Stimulated activated CD4-positive, alpha-beta T cell treated with anti-CD3 and anti-CD28 coated beads, Interleukin-2, amount 100 ng/mL, for 4 hours (primary cell): ENCODE data around the gene TCF15.

ENCODE experiments used
- DNase-seq: peaks from one replicate; pipeline ENCODE4 v3.0.0-alpha.2; 2020; ENCODE audit warnings: low read depth

TCF15 gene

DNA sequence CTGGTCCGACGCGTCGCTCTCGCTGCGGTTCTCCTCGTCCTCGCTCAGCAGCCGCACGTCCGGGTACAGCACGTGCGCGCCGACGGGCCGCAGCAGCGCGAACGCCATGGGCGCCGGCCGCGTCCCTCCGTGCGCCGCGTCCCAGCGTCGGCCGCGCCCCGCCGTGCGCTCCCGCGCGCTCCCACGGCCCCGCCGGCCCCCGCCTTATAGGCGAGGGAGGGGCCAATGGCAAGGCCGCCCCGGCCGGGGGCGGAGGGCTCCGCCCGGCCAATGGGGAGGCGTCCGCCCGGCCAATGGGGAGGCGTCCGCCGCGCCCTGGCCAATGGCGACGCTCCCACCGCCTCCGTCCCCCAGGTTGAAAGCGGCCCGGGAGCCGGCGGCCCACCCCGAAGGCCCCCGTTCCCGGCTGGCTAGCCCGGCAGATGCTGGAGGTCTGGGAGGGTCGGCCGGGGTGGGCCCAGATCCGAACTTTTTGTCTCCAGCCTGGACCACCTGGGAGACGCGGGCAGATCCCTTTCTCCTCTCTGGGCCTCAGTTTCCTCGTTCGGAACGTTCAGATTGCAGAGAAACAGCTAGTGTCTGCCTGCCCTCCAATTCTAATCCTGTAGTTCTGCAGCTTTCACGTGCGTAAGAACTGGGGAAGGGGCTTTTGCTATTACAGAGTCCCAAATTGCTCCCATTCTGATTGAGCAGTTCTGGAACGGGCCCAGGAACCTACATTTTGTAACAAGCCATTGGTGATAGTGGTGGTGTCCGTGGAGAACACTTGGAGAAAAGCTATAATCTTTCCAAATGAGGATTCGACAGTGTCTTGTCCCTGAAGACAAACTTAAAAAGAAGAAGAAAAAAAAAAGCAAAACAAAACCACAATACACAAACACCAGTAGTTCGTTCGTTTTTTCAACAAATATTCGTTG lies at the start of gene TCF15:
Gene TCF15, minus strand, starts transcription at position 180 of the 917 bp plus-strand sequence. Its CDS starts 72 bp downstream, at position 108.
- DNase-seq, result no peak

DNA sequence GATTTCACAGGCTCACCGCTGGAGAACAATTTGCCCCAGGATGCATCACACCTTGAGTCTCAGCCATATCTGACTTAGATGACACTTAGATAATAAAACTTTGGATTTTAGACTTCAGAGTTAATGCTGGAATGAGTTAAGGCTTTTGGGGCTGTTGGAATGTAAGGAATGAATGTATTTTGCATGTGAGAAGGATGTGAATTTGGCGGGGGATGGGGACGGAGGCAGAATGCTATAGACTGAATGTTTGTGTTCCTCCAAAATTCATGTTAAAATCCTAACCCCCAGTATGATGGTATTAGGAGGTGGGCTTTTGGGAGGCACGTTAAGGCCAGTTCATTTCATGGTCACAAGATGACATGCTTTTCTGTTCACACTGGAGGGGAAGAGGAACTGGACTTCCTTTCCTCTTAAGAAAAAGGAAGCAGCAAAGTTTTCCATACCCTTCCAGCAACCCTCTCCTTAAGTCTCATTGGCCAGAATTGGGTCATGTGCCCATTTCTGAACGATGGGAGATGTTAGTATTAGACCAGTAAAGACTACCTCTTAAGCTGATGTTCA lies 48.7 kb upstream of the TCF15 start:
- no peak for DNase-seq

DNA sequence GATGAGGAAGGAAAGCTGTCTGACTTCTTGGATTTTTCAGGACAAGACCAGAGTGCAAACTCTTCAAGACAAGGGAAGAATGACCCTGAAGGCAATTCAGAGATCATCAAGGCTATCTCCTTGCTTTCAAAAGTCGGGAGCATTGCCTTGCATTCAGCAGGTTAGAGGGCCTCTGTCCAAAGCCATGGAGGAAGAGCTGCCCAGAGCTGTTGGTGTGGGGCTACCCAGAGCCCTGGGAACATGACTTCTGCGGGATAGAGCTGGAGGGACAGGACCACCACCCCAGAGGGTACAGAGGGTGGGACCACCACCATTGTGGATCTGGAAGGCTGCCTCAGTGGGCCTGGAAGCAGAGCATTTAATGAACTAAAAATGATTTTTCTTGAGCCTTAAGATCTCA lies 48.1 kb upstream of the TCF15 start:
- no peak for DNase-seq

DNA sequence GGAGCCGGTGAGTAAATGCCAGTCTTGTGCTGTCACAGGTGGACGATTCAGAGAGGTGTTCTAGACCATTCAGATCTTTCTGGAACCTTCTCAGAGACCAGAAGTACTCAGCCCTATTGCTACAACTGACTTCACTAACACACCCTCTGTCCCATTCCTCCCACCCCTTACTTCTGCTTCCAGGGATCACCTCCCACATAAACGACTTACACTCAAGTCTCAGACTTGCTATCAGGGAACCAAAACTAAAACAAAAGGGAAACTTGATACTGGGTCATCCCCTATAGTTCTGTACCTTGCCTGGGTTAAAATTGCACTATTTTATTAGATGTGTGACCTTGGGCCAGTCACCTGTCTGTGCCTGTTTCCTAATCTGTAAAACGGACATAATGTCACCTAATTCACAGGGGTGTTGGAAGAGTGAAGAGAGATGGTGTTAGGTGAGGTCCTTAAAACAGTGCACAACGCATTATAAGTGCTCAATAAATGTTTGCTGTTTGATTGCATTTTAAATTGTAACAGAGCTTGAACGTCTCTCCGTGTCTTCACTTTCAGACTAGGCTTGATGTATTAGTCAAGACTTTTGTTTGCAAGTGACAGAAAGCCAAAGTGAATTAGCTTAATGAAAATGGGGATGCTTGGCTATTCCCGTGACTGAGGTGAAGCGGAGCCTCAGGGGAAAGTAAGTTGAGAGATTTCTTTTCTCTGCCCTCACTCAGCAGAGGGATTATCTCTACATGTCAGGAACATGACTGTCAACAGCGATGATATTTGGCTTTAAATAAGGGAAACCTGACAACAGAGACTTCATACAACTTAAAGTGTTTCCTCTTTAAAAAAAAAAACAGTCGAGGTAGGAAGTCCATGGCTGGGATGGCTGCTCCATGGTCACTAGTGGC lies 45.9 kb upstream of the TCF15 start:
- no peak for DNase-seq

- no peak for DNase-seq
Observed at GRCh38 chr20:654417-654750, 44.3 kb upstream of the TCF15 start.

DNA sequence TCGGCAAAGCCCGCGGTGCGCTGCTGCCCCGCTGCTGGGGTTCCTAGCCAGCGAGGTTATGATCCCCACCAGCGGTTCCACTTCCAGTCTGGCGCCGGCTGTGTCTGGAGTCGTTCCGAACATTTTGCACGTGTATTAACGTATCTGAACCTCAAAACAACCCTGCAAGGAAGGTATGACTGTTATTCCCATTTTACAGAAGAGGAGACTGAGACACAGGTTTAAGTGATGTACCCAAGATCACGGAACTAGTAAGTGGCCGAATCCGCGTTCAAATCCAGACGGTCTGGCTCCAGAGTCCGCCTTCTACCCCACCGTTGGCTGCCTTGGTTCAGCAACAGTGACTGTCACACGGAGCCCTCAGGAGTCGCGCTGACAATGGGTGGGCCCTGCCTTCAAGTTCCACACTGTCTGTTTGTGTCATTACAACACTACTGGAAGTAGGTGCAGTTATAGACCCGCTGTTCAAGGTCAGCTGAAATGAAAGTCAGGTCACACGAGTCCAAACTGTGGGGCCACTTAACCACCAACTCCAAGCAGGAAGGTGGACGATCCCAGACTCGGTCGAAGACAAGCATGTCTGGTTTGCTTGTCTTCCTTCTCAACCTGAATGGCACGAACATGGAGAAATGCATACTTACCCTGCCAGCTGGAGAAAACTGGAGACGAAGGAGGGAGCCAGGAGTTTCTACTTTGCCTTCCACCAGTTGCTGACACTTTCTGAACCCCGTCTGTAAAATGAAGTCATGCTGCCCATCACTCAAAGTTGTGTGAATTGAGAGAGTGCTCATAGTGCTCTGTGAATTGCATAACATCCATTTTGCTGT lies 43.7 kb upstream of the TCF15 start:
- no peak for DNase-seq

DNA sequence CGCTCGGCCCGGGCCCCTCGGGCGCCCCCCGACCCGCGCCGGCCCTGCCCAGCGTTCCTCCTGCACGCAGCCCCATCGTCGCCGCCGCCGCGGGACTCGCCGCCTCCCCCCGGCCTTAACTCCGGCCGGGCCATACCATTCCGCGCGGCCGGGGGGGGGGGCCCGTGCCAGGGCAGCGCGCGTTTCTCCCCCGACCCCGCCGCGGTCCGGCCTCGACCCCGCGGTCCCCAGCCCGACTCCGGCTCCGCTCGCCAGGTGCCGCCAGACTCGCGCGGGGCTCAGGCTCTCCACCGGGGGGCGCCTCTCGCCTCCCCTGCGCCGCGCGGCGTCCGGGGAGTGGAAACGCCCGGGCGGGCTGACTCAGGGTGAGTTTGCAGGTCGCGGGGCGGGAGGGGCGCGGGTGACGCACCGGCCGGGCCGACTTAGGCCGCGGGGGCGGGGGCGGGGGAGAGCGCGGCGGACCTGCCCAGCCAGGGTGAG lies 43.0 kb upstream of the TCF15 start, which contains the start of gene SRXN1:
Gene SRXN1, minus strand, starts transcription at position 91 of the 480 bp plus-strand sequence. Its CDS starts 15 bp downstream, at position 76.
- peak; percentile 75 for DNase-seq

DNA sequence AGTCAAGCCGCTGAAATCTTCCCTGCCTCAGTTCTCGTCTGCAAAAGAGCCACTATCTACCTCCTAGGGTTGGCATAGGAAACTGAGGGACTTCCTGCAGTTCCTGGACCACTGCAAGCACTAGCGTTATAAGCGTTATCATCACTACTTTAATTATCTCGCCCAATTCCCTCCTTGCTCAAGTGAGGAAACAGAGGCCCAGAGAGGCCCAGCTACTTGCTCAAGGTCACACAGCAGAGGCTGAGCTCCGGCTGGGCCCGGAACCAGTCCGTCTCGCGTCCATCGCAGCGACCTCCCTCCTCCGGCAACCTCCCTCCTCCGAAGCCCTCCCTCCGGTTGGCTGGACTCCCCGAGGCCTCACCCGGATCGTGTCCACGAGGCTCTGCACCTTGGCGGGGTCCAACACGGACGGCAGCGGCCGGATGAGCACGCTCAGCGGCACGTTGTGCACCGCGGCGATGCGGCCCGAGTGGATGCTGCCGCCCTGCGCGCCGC lies 42.6 kb upstream of the TCF15 start:
- no peak for DNase-seq

GRCh38 chr20:651713-652614 lies 41.9 kb upstream of the TCF15 start:
- DNase-seq, result no peak

GRCh38 chr20:650954-651353 lies 40.8 kb upstream of the TCF15 start:
- no peak for DNase-seq

DNA sequence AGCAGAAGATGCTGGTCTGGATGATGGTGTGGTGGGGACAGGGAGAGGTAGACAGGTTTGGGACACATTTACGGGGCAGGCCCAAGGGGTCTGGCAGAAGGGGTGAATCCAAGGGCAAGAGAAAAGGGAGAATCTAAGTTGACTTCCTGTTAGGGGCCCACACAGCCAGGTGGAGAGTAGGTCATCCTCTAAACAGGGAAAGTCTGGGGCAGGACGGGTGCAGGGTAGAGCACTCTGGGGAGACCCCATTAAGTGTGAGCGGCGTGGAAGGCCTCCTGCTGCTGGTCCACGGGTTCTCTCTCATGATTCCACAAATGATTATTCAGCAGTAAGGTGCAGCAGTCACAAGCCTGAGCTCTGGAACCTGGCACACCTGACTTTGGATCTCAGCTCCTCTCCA lies 40.2 kb upstream of the TCF15 start:
- no peak for DNase-seq

DNA sequence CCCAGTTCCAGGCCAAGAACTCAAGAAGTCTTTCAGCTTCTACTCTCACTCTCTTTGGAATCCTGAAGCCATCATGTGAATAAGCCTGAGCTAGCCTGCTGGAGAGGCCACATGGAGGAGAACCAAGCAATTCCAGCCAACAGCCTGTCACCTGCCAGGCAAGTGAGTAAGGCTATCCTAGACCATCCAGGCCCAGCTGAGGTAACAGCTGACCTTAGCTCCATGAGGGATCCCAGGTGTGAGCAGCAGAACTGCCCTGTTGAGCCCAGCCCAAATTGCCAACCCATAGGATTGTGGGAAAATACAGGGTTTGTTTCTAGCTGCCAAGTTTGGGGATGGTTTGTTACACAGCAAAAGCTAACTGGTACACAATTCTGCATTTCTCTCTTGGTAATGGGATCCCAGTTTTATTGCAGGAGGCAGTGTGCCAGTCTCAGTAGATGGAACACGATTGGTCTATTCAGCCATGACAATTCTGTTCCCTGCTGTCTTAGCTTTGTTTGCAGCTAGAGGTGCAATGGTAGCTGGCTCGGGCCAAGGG lies 37.4 kb upstream of the TCF15 start:
- no peak for DNase-seq

- no peak for DNase-seq
Observed at GRCh38 chr20:646868-647233, 36.7 kb upstream of the TCF15 start.

- no peak for DNase-seq
Observed at GRCh38 chr20:646107-646867, 36.2 kb upstream of the TCF15 start.

GRCh38 chr20:645318-646106 lies 35.4 kb upstream of the TCF15 start:
- peak; percentile 29 for DNase-seq

- no peak for DNase-seq
Observed at GRCh38 chr20:644692-645317, 34.7 kb upstream of the TCF15 start.

- no peak for DNase-seq
Observed at GRCh38 chr20:642398-643174, 32.5 kb upstream of the TCF15 start.
